ENCODE results near the gene SPSB1. TPM values are rescaled to one million over a fixed set of nuclear protein-coding genes. Genes with fewer than 3 reads are reported as not detected.

SPSB1 gene
- polyA plus RNA-seq, 1 donor from 2014 or later: 1.4 TPM

DNA sequence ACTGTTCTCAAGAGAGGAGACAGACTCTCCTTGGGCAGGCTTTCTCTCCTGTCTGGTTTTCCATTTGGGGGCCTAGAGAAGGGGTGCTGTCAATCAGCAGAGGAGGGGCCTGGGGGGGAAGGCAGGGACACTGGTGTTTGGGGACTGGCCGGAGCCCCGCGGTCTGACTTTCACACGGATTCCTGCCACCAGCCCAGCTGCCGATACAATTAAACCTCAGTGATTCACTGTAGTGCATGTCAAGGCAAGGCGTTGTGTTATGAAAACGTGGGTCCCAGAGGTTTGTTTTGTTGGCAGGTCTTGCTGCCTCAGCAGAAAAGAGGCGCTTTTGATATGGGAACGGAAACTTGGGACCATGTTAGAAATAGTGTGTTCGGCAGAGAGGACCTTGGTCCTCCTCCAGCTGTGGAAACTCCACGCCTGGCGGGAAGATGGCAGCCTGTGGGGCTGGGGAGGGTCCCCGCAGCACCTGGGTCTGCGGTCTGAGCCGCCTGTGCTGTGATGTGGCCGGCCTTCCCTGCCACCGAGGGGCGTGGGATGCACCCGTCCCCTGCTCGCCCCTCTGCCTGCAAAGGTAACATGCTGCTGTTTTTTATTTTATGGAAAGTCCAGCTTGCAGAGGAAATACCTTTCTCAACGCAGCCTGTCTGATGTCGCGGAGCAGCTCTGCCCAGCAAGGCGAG, 47.6 kb downstream of the SPSB1 start:
- Histone ChIP-seq H3K9me3 (ENCODE audit: low read length) (peaks cover 3% of the 10 kb centered on the region), H3K27ac (ENCODE audit: low read length) (no peak overlapping the region), H3K79me2 (replicated peaks; ENCODE audit: insufficient read depth, low read length) (no peaks in the 10 kb centered on the region), H4K20me1 (ENCODE audit: insufficient read depth) (no peaks in the 10 kb centered on the region), H2AFZ (ENCODE audit: low read depth, low read length) (no peak overlapping the region), H3F3A (ENCODE audit: insufficient read depth, low read length, poor library complexity, severe bottlenecking) (no peaks in the 10 kb centered on the region), H3K36me3 (ENCODE audit: insufficient read depth, low read length) (no peaks in the 10 kb centered on the region), H3K27me3 (ENCODE audit: insufficient read depth, low read depth, low read length) (no peaks in the 10 kb centered on the region), H3K9ac (ENCODE audit: low read length) (no peak overlapping the region), H3K4me2 (ENCODE audit: low read length) (no peak overlapping the region), H3K4me3 (ENCODE audit: low read length) (no peak overlapping the region), H3K9me2 (ENCODE audit: insufficient read depth, low read length) (no peaks in the 10 kb centered on the region)
- no peak for TF ChIP-seq EZH2 (IDR thresholded peaks at IDR 0.05; ENCODE audit: borderline replicate concordance, insufficient read depth, low read length, poor library complexity, severe bottlenecking)
- no peak for TF ChIP-seq CTCF (IDR thresholded peaks at IDR 0.05; ENCODE audit: poor library complexity, severe bottlenecking)
- TF ChIP-seq EP300 (conservative IDR thresholded peaks at IDR 0.05; ENCODE audit: poor library complexity, severe bottlenecking): no peak
- no peak for TF ChIP-seq SMC3 (conservative IDR thresholded peaks at IDR 0.05; ENCODE audit: poor library complexity)
- no peak for TF ChIP-seq RAD21 (conservative IDR thresholded peaks at IDR 0.05)
- TF ChIP-seq TAF1 (IDR thresholded peaks at IDR 0.05; ENCODE audit: low read depth): no peak

- Histone ChIP-seq H3K4me3 (ENCODE audit: low read length) (no peak overlapping the region), H3K36me3 (ENCODE audit: insufficient read depth, low read length) (no peaks in the 10 kb centered on the region), H4K20me1 (ENCODE audit: insufficient read depth) (no peaks in the 10 kb centered on the region), H3K9ac (ENCODE audit: low read length) (no peak overlapping the region), H3K79me2 (replicated peaks; ENCODE audit: insufficient read depth, low read length) (no peaks in the 10 kb centered on the region), H3K9me2 (ENCODE audit: insufficient read depth, low read length) (no peaks in the 10 kb centered on the region), H3F3A (ENCODE audit: insufficient read depth, low read length, poor library complexity, severe bottlenecking) (no peaks in the 10 kb centered on the region), H3K9me3 (ENCODE audit: low read length) (peaks cover 3% of the 10 kb centered on the region), H3K4me2 (ENCODE audit: low read length) (no peak overlapping the region), H3K27ac (ENCODE audit: low read length) (no peak overlapping the region), H2AFZ (ENCODE audit: low read depth, low read length) (no peak overlapping the region), H3K27me3 (ENCODE audit: insufficient read depth, low read depth, low read length) (no peaks in the 10 kb centered on the region)
- TF ChIP-seq REST (IDR thresholded peaks at IDR 0.05; ENCODE audit: borderline replicate concordance): no peak
- no peak for TF ChIP-seq TAF1 (IDR thresholded peaks at IDR 0.05; ENCODE audit: low read depth)
- no peak for TF ChIP-seq POLR2AphosphoS5 (IDR thresholded peaks at IDR 0.05)
- no peak for TF ChIP-seq RAD21 (conservative IDR thresholded peaks at IDR 0.05)
- TF ChIP-seq EP300 (conservative IDR thresholded peaks at IDR 0.05; ENCODE audit: poor library complexity, severe bottlenecking): no peak
- TF ChIP-seq MXI1 (conservative IDR thresholded peaks at IDR 0.05; ENCODE audit: poor library complexity, severe bottlenecking): no peak
- no peak for TF ChIP-seq EZH2 (IDR thresholded peaks at IDR 0.05; ENCODE audit: borderline replicate concordance, insufficient read depth, low read length, poor library complexity, severe bottlenecking)
- no peak for TF ChIP-seq SMC3 (conservative IDR thresholded peaks at IDR 0.05; ENCODE audit: poor library complexity)
These were observed 48.2 kb downstream of the SPSB1 start for GRCh38 chr1:9340864-9341263.

Data from neural cell (in vitro differentiated cells).